B cell (primary cell): ENCODE results near the gene CREB5. TPM values are rescaled to one million over a fixed set of nuclear protein-coding genes. Genes with fewer than 3 reads are reported as not detected.

ENCODE experiments used
- ATAC-seq: fragments of 200-7000 bp; cut with Tn5 transposase; one replicate; pipeline ENCODE4 v1.10.0; 2021; ENCODE audit warnings: low read depth, mild to moderate bottlenecking, moderate number of reproducible peaks, moderate library complexity
- CTCF ChIA-PET: fragments of 350-600 bp; sonication (Branson Sonifier 250); formaldehyde crosslinking; loops from one replicate; lab custom pipeline; 2021; ENCODE audit warnings: antibody characterized with exemption, inconsistent platforms; lab: Charles Lee
- POLR2A ChIA-PET: fragments of 350-600 bp; sonication (Branson Sonifier 250); formaldehyde crosslinking; loops from one replicate; lab custom pipeline; 2021; ENCODE audit warnings: antibody characterized with exemption; lab: Charles Lee
- DNase-seq: peaks from one replicate; pipeline ENCODE4 v3.0.0; 2013
- H2AFZ ChIP-seq: 2 replicates; pipeline ENCODE4 v1.6.1; 2012; ENCODE audit warnings: mild to moderate bottlenecking, low read depth, low read length; ENCODE audit not compliant: insufficient read depth, poor library complexity, severe bottlenecking
- H3K27ac ChIP-seq, 2 donors: 1 replicate in 1 of 2; 2 replicates in 1 of 2; pipeline ENCODE4 v1.5.1; 2012 to 2013; ENCODE audit warnings: low read length in 2 of 2, mild to moderate bottlenecking in 2 of 2, moderate library complexity in 1 of 2
- H3K27me3 ChIP-seq, 4 experiments: fragments of 200-600 bp in 1 of 4; sonication (generic) in 1 of 4; replicated peaks in 1 of 4; 1 replicate in 2 of 4; 2 replicates in 2 of 4; pipeline versions ENCODE4 v1.6.1 to v1.7.0; 2013 to 2016; ENCODE audit warnings: low read length in 3 of 4, mild to moderate bottlenecking in 2 of 4, mixed read lengths in 1 of 4, moderate library complexity in 1 of 4; ENCODE audit not compliant: insufficient read depth in 4 of 4, control insufficient read depth in 3 of 4; ENCODE audit errors: control extremely low read depth in 1 of 4
- H3K36me3 ChIP-seq, 2 experiments: replicated peaks in 1 of 2; 1 replicate in 1 of 2; 2 replicates in 1 of 2; pipeline versions ENCODE4 v1.6.1 to v1.7.1; 2013; ENCODE audit warnings: low read length in 1 of 2; ENCODE audit not compliant: insufficient read depth in 2 of 2, control insufficient read depth in 1 of 2; ENCODE audit errors: control extremely low read depth in 1 of 2, extremely low read depth in 1 of 2
- H3K4me1 ChIP-seq, 2 donors: fragments of 200-600 bp in 1 of 2; sonication (generic) in 1 of 2; 1 replicate in 1 of 2; 2 replicates in 1 of 2; pipeline versions ENCODE4 v1.5.1 to v1.6.1; 2013 to 2017; ENCODE audit warnings: low read length in 2 of 2; ENCODE audit not compliant: control insufficient read depth in 2 of 2, insufficient read depth in 2 of 2
- H3K4me2 ChIP-seq: replicated peaks from 2 replicates; pipeline ENCODE3; 2012; ENCODE audit warnings: mild to moderate bottlenecking, low read depth, low read length; ENCODE audit not compliant: poor library complexity, severe bottlenecking
- H3K4me3 ChIP-seq, 5 experiments: fragments of 200-600 bp in 1 of 5; sonication (generic) in 1 of 5; 1 replicate in 3 of 5; 2 replicates in 2 of 5; pipeline versions ENCODE4 v1.5.1 to v1.7.0; 2011 to 2016; ENCODE audit warnings: low read length in 4 of 5, mild to moderate bottlenecking in 4 of 5, low read depth in 2 of 5, control low read depth in 1 of 5, moderate library complexity in 1 of 5; ENCODE audit not compliant: insufficient read depth in 1 of 5; ENCODE audit errors: control extremely low read depth in 1 of 5, extremely low read depth in 1 of 5
- H3K79me2 ChIP-seq: fragments of 200-600 bp; sonication (generic); one replicate; pipeline ENCODE4 v1.6.0; 2016; ENCODE audit warnings: low read length; ENCODE audit not compliant: control insufficient read depth, insufficient read depth
- H3K9ac ChIP-seq: fragments of 200-600 bp; sonication (generic); 2 replicates; pipeline ENCODE4 v1.6.1; 2017; ENCODE audit warnings: mild to moderate bottlenecking, low read length, moderate library complexity
- H3K9me3 ChIP-seq, 3 donors: one replicate each; pipeline versions ENCODE4 v1.6.1 to v1.7.1; 2013; ENCODE audit warnings: low read length in 2 of 3; ENCODE audit not compliant: control insufficient read depth in 2 of 3, insufficient read depth in 1 of 3; ENCODE audit errors: control extremely low read depth in 1 of 3
- H4K20me1 ChIP-seq: 2 replicates; pipeline ENCODE4 v1.6.0; 2012; ENCODE audit warnings: mild to moderate bottlenecking, low read length; ENCODE audit not compliant: insufficient read depth, control insufficient read depth, poor library complexity, severe bottlenecking
- H3K27ac Mint-ChIP-seq: one replicate; pipeline ENCODE4 v1.8.0; 2021; ENCODE audit warnings: mixed read lengths
- H3K27me3 Mint-ChIP-seq: one replicate; pipeline ENCODE4 v1.8.0; 2021; ENCODE audit warnings: mixed read lengths
- H3K4me1 Mint-ChIP-seq: one replicate; pipeline ENCODE4 v1.8.0; 2021; ENCODE audit warnings: mixed read lengths
- H3K4me3 Mint-ChIP-seq: one replicate; pipeline ENCODE4 v1.8.0; 2021; ENCODE audit warnings: mixed read lengths
- H3K9me3 Mint-ChIP-seq: one replicate; pipeline ENCODE4 v1.8.0; 2022; ENCODE audit warnings: mixed read lengths; ENCODE audit not compliant: insufficient read depth
- EZH2 ChIP-seq: IDR thresholded peaks from 2 replicates; pipeline ENCODE4 v1.6.1; 2012; ENCODE audit warnings: borderline replicate concordance, low read depth, mild to moderate bottlenecking, moderate library complexity, low read length; ENCODE audit not compliant: insufficient read depth, poor library complexity, severe bottlenecking
- WGBS: methylation state at CpG from one replicate; pipeline ENCODE4 v1.1.5; 2013; ENCODE audit warnings: missing lambda C conversion rate; ENCODE audit not compliant: insufficient coverage; 5-methylcytosine and 5-hydroxymethylcytosine counted together
- intact Hi-C: fragments of 100-400 bp; cut with micrococcal nuclease; formaldehyde crosslinking; loops from one replicate; pipeline ENCODE4 v1.10.0; 2022
- polyA plus RNA-seq: library from polyadenylated mRNA; depleted of rRNA; stranded (reverse); fragments of >200 nt; gene quantifications from 2 replicates; pipeline ENCODE4 v1.2.3, GENCODE V29; 2012
- total RNA-seq, 2 donors: library from RNA; stranded (reverse); fragments of 120-200 nt in 1 of 2; gene quantifications; 1 replicate in 1 of 2; 2 replicates in 1 of 2; pipeline versions ENCODE4 v1.2.3 to v1.2.4, GENCODE V29; 2013 to 2022
- TF ChIP-seq, protein P1 (sequence below): fragments of 200-600 bp; IDR thresholded peaks from one replicate; pipeline ENCODE4 v1.8.0; 2022; ENCODE audit warnings: antibody characterized with exemption, mild to moderate bottlenecking

The CREB5 gene
- total and polyA plus RNA-seq, 2 donors (not counting 1 experiment from before 2014, with no cell fraction given): 0.05 to 0.95 TPM

DNA sequence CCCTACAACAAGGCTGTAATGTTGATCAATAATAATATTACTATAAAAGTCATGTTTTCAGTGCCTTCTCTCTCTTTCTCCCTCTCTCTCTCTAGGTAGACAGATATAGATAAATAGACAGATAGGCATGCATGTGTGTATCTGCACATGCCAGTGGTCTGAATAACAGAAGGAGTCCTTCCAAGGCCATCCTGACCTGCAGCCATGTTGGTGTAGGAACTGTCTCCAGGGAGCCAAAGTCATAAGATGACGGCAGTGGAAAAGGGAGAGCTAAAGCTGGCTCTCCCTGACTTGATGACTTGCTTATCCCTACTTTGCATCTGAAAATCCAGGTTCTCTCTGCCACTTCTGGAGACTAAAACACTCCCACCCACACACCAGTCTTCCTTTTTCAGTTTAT, 432.8 kb downstream of the CREB5 start:
- no peak overlapping the region for H2AFZ ChIP-seq
- no peak overlapping the region for H3K4me3 ChIP-seq
- H3K27me3 ChIP-seq: peaks cover 0 to 8% (median 2%) of the 10 kb centered on the region in 4 experiments
- no peaks in the 10 kb centered on the region for H3K9me3 Mint-ChIP-seq
- ATAC-seq: no peak
- H3K4me1 ChIP-seq: no peaks in the 10 kb centered on the region
- no peaks in the 10 kb centered on the region for H3K9me3 ChIP-seq
- H3K27me3 Mint-ChIP-seq: peaks cover 14% of the 10 kb centered on the region
- H4K20me1 ChIP-seq: no peaks in the 10 kb centered on the region
- no peak overlapping the region for H3K4me3 Mint-ChIP-seq
- DNase-seq: no peak
- ChIA-PET POLR2A (no interaction called here), CTCF (interaction anchor here (1.0 to 1.5 kb wide), 2 partner anchors 10 to 21 kb away, joined by 3 to 5 read pairs; no protein-coding TSS in a partner anchor)
- 100% methylated on average over 1 of the region's 1 CpG for WGBS
- H3K9ac ChIP-seq: no peak overlapping the region
- no peaks in the 10 kb centered on the region for H3K36me3 ChIP-seq
- H3K27ac ChIP-seq: no peak overlapping the region
- H3K4me1 Mint-ChIP-seq: no peaks in the 10 kb centered on the region
- H3K4me2 ChIP-seq: no peak overlapping the region
- H3K27ac Mint-ChIP-seq: no peak overlapping the region
- H3K79me2 ChIP-seq: no peaks in the 10 kb centered on the region
- TF ChIP-seq, protein P1, sequence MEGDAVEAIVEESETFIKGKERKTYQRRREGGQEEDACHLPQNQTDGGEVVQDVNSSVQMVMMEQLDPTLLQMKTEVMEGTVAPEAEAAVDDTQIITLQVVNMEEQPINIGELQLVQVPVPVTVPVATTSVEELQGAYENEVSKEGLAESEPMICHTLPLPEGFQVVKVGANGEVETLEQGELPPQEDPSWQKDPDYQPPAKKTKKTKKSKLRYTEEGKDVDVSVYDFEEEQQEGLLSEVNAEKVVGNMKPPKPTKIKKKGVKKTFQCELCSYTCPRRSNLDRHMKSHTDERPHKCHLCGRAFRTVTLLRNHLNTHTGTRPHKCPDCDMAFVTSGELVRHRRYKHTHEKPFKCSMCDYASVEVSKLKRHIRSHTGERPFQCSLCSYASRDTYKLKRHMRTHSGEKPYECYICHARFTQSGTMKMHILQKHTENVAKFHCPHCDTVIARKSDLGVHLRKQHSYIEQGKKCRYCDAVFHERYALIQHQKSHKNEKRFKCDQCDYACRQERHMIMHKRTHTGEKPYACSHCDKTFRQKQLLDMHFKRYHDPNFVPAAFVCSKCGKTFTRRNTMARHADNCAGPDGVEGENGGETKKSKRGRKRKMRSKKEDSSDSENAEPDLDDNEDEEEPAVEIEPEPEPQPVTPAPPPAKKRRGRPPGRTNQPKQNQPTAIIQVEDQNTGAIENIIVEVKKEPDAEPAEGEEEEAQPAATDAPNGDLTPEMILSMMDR: no peak
- TF ChIP-seq EZH2: no peak
- intact Hi-C loops: no loop called here

DNA sequence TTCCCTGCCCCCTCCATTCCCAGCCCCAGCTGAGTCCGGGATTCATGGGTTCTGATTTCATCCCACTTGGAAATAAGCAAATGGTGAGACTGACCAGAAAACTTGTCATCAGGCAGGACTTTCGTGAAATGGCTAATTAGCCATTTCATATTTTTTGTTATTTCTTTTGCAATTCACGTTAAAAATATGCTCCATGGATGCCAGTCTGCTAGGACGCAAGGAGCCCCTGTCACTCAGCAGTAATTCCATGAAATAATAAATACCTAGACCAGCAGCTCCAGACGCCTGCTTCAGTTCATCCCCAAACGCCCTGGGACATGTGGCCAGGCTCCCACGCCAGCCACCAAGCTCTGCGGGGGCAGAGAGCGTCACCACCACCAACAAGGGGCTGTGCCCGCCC, 434.9 kb downstream of the CREB5 start:
- CTCF ChIA-PET: interaction anchor here (1.1 kb wide), 1 partner anchor 93 kb away, joined by 6 read pairs; no protein-coding TSS in a partner anchor
- intact Hi-C loops: no loop called here
- Histone ChIP-seq H3K9me3 (no peaks in the 10 kb centered on the region), H3K9ac (no peak overlapping the region), H3K79me2 (no peaks in the 10 kb centered on the region), H3K36me3 (no peaks in the 10 kb centered on the region), H3K4me2 (no peak overlapping the region), H2AFZ (no peak overlapping the region), H3K27ac (no peak overlapping the region), H3K27me3 (peaks cover 0 to 3% (median 3%) of the 10 kb centered on the region in 4 experiments), H3K4me1 (no peaks in the 10 kb centered on the region), H3K4me3 (no peak overlapping the region), H4K20me1 (no peaks in the 10 kb centered on the region)
- no peak for ATAC-seq
- Mint-ChIP-seq H3K27me3 (peaks cover 25% of the 10 kb centered on the region), H3K9me3 (no peaks in the 10 kb centered on the region), H3K4me1 (no peaks in the 10 kb centered on the region), H3K27ac (no peak overlapping the region), H3K4me3 (no peak overlapping the region)
- TF ChIP-seq, protein P1: no peak
- TF ChIP-seq EZH2: no peak
- POLR2A ChIA-PET: no interaction called here
- DNase-seq: no peak
- 89% methylated on average over 10 of the region's 10 CpGs for WGBS
